Activated T-cell treated with anti-CD3 and anti-CD28 coated beads for 48 hours (primary cell): Measurements from ENCODE around the gene B4GALNT4.
"Not testable (repeated sequence)": the region's sequence is repeated elsewhere in the genome, so short reads cannot be mapped to it uniquely, and the experiment has no call there.

Experiments
- DNase-seq: peaks from one replicate; pipeline ENCODE4 v3.0.0-alpha.2; 2020; ENCODE audit warnings: low read depth

B4GALNT4 gene

DNA sequence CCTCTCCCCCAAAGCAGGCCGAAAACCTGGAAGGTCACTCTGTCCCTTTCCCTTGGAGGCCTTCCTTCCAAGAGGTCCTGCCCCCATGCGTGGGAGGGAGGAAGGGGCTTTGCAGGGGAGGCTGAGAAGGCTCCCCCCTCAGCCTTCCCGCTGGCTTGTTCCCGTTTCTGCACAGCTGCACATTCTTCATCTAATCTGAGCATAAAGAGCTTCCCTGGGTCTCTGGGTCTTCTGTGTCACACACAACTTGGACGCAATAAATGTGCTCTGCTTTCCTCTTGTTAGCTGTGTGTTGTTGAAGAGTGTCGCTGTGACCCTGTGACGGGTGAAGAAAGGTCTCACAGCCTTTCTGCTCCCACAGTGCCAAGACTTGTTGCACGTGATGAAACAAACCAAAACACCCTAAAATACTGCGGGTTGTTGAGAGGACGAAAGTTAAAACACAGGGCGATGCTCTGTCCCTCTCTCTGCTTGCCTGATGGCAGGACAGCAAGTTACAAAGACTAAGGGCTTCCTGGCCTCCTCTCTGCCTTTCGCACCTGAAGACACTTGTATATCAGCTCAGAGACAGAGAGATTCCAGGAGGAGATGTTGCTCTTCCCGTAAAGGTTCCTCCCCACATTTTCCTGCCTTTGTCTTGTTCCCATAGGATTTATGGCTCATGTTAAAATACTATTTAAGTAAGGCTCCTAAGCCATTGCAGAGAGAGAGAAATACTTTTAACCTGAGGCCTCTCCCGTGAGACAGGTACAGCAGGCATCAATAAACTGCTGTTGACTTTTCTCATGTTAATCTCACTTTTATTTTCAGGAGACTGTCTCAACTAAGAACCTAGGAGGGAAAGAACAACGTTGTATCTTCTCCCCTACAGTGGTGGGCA is 33.3 kb upstream of the B4GALNT4 start:
- no peak for DNase-seq

DNA sequence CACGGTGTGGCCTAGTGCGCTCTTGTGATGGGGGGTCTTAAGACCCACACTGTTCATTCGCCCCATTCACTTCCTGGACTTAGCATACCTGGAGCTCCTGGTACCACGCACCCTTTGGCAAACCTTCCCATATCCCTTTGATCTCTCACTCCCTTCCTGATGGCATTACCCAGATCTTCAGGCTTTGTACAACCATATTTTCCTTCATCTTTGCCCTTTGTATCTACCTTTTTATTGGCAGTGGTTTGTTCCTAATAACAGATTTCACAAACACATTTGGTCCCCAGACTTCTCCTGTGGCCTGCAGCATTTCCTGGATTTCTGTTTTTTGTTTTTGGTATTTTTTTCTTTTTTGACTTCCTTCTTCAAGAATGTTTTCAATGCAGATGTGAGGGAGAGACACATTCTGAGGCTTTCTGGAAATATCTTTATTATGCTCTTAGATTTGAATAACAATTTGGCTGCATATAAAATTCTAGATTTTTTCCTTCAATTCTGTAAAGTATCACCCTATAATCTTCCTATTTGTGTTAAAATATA is 32.6 kb upstream of the B4GALNT4 start:
- DNase-seq = no peak

DNA sequence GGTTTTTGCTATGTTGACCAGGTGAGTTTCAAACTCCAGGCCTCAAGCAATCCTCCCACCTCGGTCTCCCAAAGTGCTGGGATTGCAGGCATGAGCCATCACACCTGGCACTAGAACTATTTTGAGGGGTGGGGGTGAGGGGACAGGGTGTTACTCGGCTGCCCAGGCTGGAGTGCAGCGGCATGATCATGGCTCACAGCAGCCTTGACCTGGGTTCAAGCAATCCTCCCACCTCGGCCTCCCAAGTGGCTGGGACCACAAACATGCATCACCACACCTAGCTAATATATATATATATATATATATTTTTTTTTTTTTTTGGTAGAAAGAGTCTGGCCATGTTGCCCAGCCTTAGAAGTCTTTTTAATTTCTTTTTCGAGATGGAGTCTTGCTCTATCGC is 31.6 kb upstream of the B4GALNT4 start:
- DNase-seq = no peak

GRCh38 chr11:339963-340362 is 29.3 kb upstream of the B4GALNT4 start:
- DNase-seq = no peak

DNA sequence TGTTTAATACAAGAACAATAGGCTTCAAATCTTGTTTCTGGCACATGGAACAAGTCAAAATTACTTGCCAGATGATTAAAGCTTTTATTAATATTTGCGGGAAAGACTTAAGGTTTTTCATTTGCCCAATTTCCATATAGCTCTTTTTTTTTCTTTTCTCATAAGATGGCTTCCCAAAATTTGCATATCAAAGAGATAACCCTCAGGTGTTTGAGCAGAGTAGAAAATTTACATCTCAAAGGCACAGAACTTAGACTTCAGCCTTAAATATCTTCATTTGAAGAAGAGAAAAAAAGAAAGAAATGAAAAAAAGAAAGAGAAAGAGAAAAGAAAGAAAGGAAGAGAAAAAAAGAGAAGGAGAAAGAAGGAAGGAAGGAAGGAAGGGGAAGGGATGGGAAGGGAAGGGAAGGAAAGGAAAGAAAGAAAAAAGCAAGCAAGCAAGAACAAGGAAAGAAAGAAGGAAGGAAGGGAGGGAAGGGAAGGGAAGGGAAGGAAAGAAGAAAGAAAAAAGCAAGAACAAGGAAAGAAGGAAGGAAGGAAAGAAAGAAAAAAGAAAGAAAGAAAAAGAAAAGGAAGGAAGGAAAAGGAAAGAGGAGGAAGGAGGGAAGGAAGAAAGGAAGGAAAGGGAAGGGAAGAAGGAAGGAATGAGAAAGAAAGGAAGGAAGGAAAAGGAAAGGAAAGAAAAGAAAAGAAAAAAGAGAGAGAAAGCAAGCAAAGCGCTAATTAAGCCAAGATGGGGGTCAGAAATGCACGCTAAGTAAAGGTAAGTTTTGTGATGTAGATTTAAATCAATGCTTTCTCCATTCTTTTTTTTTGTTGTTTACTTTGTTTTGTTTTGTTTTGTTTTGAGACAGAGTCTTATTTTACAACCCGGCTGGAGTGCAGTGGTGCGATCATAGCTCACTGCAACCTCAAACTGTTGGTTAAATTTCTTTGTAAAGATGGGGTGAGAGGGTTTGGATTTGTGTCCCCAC is 28.5 kb upstream of the B4GALNT4 start:
- no peak for DNase-seq

GRCh38 chr11:342328-342727 is 27.0 kb upstream of the B4GALNT4 start:
- DNase-seq = no peak

GRCh38 chr11:344836-345578 is 24.3 kb upstream of the B4GALNT4 start:
- DNase-seq = no peak

DNA sequence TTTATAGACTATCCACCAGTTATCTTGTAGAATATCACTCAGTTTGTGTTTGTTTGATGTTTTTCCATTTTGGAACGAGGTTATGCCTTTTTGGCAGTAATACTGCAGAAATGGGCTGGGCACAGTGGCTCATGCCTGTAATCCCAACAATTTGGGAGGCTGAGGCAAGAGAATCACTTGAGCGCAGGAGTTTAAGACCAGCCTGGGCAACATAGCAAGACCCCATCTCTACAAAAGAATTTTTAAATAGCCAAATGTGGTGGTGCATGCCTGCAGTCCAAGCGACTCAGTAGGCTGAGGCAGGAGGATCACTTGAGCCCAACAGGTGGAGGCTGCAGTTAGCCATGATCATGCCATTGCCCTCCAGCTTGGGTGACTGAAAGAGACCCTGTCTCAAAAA is 22.8 kb upstream of the B4GALNT4 start:
- no peak for DNase-seq

GRCh38 chr11:349270-349954 is 19.9 kb upstream of the B4GALNT4 start:
- DNase-seq = not testable (repeated sequence)

- DNase-seq = not testable (repeated sequence)
These were observed 19.1 kb upstream of the B4GALNT4 start for GRCh38 chr11:350033-350722.

DNA sequence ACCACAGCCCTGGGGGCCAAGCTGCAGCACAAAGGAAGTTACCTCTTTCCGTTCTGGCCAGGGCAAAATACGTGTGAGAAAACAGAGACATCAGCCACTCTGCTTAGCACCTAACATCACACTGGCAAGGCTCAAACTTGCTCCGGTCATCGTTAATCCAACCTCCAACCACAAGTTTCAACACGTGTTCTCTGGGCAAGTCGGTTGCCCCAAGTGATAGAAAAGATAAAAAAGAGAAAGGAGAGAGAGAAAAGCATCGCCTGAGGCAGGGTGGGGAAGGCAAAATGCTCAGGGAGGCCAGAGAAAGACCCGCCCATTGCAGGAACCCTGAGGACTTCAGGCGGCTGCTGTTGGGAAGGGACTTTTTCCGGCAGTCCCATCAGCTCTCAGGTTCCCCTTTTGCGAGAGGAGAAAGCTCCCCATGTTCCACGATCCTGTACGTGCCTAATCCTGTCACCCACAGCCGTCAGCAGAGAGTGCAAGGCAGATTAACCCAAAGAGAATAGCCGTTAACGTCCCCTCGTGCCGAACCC is 18.5 kb upstream of the B4GALNT4 start:
- no peak for DNase-seq

DNA sequence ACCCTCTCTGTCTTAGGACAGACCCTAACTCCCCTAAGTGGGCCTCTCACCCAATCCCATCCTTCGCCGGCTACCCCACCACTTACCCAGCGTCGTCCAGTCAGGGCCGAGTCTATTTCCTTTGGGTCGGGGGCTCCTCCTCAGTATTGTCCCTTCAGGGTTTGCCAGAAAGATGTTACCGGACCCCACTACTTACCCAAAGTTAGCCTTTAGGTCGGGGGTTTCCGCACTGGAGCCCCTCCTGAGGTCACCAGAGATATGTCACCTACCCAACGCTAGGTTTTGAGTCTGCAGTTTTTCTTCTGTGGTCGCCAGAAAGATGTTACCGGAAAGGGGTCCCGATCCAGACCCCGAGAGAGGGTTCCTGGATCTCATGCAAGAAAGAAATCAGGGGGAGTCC is 17.9 kb upstream of the B4GALNT4 start:
- no peak for DNase-seq

DNA sequence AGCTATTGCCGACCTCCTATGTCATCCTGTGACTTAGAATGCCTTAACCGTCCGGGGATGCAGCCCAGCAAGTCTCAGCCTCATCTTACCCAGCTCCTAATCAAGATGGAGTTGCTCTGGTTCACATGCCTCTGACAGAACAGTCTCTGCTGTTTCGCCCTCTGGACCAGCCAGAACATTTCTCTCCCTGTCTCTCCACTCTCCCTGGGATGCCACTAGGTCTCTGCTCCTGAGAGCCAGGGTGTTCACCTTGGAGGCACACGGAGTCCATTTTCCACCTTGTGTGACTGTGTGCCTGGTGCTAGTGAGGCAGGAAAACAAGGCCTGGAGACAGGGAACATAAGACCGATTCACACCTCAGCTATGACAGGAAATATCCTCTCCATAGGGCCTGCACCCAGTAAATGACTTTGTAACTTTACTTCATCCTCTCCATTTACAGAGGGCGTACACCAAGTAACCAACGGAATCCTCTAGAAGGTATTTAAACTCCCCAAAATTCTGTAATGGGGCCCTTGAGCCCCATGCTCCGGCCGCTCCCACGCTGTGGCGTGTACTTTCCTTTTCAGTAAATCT is 16.8 kb upstream of the B4GALNT4 start:
- DNase-seq = no peak

GRCh38 chr11:353179-353873 is 16.0 kb upstream of the B4GALNT4 start:
- DNase-seq = no peak

DNA sequence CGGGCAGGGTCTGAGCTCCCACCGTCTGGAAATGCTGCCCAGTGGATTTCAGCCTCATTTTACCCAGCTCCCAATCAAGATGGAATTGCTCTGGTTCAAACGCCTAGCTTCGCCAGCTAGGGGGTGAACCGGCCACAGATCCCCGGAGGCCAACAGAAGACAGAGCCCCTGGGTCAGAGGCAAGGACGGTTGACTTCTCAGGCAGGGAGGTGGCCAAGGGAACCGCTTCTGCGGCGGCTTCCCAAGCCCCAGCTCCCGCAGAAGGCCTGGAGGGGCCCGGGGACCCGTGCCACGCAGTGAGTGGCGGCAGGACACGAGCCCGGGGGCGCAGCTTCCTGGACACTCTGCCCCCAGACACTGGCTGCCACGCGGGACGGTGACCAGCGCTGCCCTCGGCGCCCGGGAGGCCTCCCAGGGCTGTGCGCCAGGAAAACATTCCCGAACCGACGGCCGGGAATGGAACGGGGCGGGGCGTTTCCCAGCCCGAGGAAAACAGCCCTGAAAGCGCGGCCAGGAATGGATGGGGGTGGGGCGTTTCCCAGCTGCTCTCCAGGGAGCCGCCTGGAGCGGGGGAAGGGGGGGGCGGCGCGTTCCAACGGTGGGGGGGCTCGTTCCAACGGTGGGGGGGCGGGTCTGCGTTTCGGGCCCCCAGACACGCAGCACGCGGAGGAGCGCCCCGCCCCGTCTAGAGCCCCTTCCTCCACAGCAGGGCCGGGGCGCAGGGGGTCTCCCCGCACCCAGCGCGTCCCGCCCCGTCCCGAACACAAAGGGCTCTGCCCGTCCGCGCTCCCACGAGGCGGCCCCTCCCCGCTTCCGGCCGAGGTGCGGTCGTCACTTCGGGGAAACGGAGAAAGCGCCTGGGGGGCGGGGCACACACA is 13.5 kb upstream of the B4GALNT4 start:
- DNase-seq = peak; percentile 87

DNA sequence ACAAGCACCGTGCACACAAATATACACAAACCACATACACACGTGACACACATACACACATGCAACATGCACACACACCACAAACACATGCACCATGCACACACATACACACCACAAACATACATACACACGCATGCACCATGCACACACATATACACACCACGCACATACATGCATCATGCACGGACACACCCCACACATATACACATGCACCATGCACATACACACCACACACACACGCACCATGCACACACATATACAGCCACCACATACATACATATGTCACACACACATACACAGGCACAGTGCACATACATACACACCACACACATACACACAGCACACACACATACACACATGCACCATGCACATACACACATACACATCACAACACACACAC is 12.7 kb upstream of the B4GALNT4 start:
- no peak for DNase-seq

GRCh38 chr11:357582-357981 is 11.7 kb upstream of the B4GALNT4 start:
- no peak for DNase-seq

DNA sequence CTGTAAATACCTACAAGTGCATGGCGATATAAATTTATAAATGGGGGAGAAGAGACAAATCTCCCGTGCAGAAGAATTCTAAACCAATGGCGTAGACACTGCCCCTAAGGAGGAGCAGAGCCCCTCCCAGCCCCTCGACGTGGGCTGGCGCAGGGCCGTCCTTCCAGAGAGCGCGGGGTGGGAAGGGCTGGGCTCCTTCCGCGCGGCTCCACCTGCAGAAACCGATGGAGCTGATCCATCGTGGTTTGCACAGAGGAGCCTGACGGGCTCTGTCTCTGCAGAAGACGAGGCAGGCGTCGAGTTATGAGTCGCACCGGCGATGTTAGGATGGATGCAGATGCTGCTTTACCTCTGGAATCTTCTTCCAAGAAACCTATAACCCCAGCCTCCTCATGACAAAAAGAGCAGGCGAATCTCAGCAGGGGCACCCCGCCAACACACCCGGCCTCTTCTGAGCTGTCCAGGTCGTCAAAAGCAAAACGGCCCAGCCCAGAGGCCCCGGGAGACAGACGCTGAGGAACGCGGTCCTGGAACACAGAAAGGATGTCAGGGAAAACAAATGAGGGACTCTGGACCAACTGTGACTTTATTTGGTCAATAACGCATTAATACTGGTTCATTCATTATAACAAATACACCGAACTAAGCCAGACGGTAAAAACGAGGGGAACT is 11.0 kb upstream of the B4GALNT4 start:
- DNase-seq = no peak
